ENCODE measurements around the gene MLEC.

Gene MLEC

DNA sequence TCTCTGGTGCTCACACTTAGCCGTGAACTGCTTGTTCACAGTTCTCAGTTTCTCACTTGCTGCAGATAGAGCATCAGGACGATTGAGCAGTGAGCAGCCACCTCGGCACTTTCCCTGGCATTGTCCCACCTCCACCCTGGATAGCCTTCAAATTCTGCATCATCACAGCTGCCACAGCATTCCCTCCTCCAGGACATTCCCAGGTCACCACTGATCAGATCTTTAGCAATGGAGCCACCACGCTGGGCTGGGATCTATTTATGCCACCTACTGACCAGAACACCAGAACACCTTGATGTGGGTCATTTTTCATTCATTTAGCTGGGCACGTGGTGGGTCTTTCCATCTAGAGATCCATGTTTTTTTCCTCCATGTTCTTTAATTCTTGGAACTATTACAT is 62.3 kb downstream of the MLEC start:
- Histone ChIP-seq H3K9ac (ENCODE audit: low read length) (no peak overlapping the region), H3K4me1 (ENCODE audit: low read length) (no peaks in the 10 kb centered on the region), H3K27ac (ENCODE audit: low read length) (no peak overlapping the region), H3K4me2 (ENCODE audit: low read depth, low read length) (no peak overlapping the region), H3F3A (ENCODE audit: insufficient read depth, low read length) (no peaks in the 10 kb centered on the region), H3K27me3 (replicated peaks; ENCODE audit: insufficient read depth, low read length) (no peaks in the 10 kb centered on the region), H4K20me1 (ENCODE audit: insufficient read depth, low read length) (no peaks in the 10 kb centered on the region), H2AFZ (ENCODE audit: low read length) (no peak overlapping the region), H3K9me2 (replicated peaks; ENCODE audit: insufficient read depth, low read length) (no peaks in the 10 kb centered on the region), H3K4me3 (ENCODE audit: low read length) (no peak overlapping the region), H3K36me3 (replicated peaks; ENCODE audit: insufficient read depth, low read length) (no peaks in the 10 kb centered on the region), H3K79me2 (ENCODE audit: low read length) (no peaks in the 10 kb centered on the region), H3K9me3 (replicated peaks; ENCODE audit: insufficient read depth, low read length) (no peaks in the 10 kb centered on the region)
- TF ChIP-seq EZH2phosphoT487 (IDR thresholded peaks at IDR 0.05; ENCODE audit: low read length) (no peak), EZH2 (optimal IDR thresholded peaks at IDR 0.05; ENCODE audit: low read depth, low read length) (no peak)
- TF ChIP-seq, protein P1, sequence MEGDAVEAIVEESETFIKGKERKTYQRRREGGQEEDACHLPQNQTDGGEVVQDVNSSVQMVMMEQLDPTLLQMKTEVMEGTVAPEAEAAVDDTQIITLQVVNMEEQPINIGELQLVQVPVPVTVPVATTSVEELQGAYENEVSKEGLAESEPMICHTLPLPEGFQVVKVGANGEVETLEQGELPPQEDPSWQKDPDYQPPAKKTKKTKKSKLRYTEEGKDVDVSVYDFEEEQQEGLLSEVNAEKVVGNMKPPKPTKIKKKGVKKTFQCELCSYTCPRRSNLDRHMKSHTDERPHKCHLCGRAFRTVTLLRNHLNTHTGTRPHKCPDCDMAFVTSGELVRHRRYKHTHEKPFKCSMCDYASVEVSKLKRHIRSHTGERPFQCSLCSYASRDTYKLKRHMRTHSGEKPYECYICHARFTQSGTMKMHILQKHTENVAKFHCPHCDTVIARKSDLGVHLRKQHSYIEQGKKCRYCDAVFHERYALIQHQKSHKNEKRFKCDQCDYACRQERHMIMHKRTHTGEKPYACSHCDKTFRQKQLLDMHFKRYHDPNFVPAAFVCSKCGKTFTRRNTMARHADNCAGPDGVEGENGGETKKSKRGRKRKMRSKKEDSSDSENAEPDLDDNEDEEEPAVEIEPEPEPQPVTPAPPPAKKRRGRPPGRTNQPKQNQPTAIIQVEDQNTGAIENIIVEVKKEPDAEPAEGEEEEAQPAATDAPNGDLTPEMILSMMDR (IDR thresholded peaks at IDR 0.05; ENCODE audit: low read length): no peak
- no peak for DNase-seq

DNA sequence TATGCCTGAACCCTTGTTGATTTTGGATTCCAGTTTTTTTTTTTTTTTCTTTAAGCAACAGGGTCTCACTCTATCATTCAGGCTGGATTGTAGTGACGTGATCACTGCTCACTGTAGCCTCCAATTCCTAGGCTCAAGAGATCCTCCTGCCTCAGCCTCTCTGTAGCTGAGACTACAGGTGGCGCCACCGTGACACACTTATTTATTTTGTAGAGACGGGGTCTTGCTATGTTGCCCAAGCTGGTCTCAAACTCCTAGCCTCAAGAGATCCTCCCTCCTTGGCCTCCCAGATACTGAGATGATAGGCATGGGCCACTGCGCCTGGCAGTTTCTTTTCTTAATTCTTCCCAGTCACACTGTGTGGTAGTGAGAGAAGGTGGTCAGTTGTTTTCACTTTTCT is 63.9 kb downstream of the MLEC start:
- H3K9ac ChIP-seq (ENCODE audit: low read length): no peak overlapping the region
- TF ChIP-seq, protein P1 (IDR thresholded peaks at IDR 0.05; ENCODE audit: low read length): no peak
- TF ChIP-seq EZH2phosphoT487 (IDR thresholded peaks at IDR 0.05; ENCODE audit: low read length) (no peak), EZH2 (optimal IDR thresholded peaks at IDR 0.05; ENCODE audit: low read depth, low read length) (no peak)
- DNase-seq: no peak
- H3K79me2 ChIP-seq (ENCODE audit: low read length): no peaks in the 10 kb centered on the region
- no peaks in the 10 kb centered on the region for H3K27me3 ChIP-seq (replicated peaks; ENCODE audit: insufficient read depth, low read length)
- H3K4me2 ChIP-seq (ENCODE audit: low read depth, low read length): no peak overlapping the region
- no peak overlapping the region for H3K4me3 ChIP-seq (ENCODE audit: low read length)
- no peaks in the 10 kb centered on the region for H3F3A ChIP-seq (ENCODE audit: insufficient read depth, low read length)
- no peaks in the 10 kb centered on the region for H3K36me3 ChIP-seq (replicated peaks; ENCODE audit: insufficient read depth, low read length)
- no peaks in the 10 kb centered on the region for H3K4me1 ChIP-seq (ENCODE audit: low read length)
- H3K27ac ChIP-seq (ENCODE audit: low read length): no peak overlapping the region
- H2AFZ ChIP-seq (ENCODE audit: low read length): no peak overlapping the region
- H3K9me3 ChIP-seq (replicated peaks; ENCODE audit: insufficient read depth, low read length): no peaks in the 10 kb centered on the region
- H3K9me2 ChIP-seq (replicated peaks; ENCODE audit: insufficient read depth, low read length): no peaks in the 10 kb centered on the region
- no peaks in the 10 kb centered on the region for H4K20me1 ChIP-seq (ENCODE audit: insufficient read depth, low read length)

GRCh38 chr12:120751389-120751788 is 64.4 kb downstream of the MLEC start:
- Histone ChIP-seq H3K27ac (ENCODE audit: low read length) (no peak overlapping the region), H3K4me2 (ENCODE audit: low read depth, low read length) (no peak overlapping the region), H4K20me1 (ENCODE audit: insufficient read depth, low read length) (no peaks in the 10 kb centered on the region), H3K9me2 (replicated peaks; ENCODE audit: insufficient read depth, low read length) (no peaks in the 10 kb centered on the region), H3K4me1 (ENCODE audit: low read length) (no peaks in the 10 kb centered on the region), H3K36me3 (replicated peaks; ENCODE audit: insufficient read depth, low read length) (no peaks in the 10 kb centered on the region), H3K27me3 (replicated peaks; ENCODE audit: insufficient read depth, low read length) (no peaks in the 10 kb centered on the region), H3K4me3 (ENCODE audit: low read length) (no peak overlapping the region), H2AFZ (ENCODE audit: low read length) (no peak overlapping the region), H3K9ac (ENCODE audit: low read length) (no peak overlapping the region), H3K79me2 (ENCODE audit: low read length) (no peaks in the 10 kb centered on the region), H3K9me3 (replicated peaks; ENCODE audit: insufficient read depth, low read length) (no peaks in the 10 kb centered on the region), H3F3A (ENCODE audit: insufficient read depth, low read length) (no peaks in the 10 kb centered on the region)
- DNase-seq: no peak
- TF ChIP-seq, protein P1 (IDR thresholded peaks at IDR 0.05; ENCODE audit: low read length): no peak
- TF ChIP-seq EZH2phosphoT487 (IDR thresholded peaks at IDR 0.05; ENCODE audit: low read length) (no peak), EZH2 (optimal IDR thresholded peaks at IDR 0.05; ENCODE audit: low read depth, low read length) (no peak)
